NCI-H446 treated with DMSO at 0.1 percent for 48 hours (cell line): Measurements from ENCODE around the gene FKBP5.
"Not testable (repeated sequence)": the region's sequence is repeated elsewhere in the genome, so short reads cannot be mapped to it uniquely, and the experiment has no call there.

Experiments
- DNase-seq: peaks from one replicate; lab custom pipeline; 2025; lab: John Stamatoyannopoulos, UW

Gene FKBP5

GRCh38 chr6:35583893-35584688 is 104.6 kb downstream of the FKBP5 start:
- DNase-seq = peak; percentile 34

GRCh38 chr6:35582315-35582714 is 106.4 kb downstream of the FKBP5 start:
- DNase-seq = no peak

DNA sequence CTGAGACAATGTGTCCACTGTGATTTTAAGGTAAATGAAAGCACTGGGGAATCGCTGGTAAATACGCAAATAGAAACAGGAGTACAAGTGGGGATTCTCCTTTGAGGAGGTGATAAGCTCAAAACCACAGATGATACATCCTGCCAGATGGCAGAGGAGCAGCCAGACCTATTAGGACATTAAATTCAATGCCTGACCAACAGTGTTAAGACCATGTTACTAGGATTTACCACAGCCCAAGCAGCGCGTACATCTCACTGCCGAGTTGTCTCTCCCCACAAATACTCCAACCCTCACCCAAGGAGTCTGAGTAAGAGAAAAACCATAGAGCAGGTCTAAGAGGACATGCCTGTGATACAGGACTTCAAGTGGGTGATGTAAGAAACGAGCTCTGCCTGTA is 107.1 kb downstream of the FKBP5 start:
- no peak for DNase-seq

- DNase-seq = no peak
Observed at GRCh38 chr6:35580836-35581235, 107.9 kb downstream of the FKBP5 start.

- DNase-seq = no peak
Observed at GRCh38 chr6:35576682-35577081, 112.0 kb downstream of the FKBP5 start.

GRCh38 chr6:35573495-35574110 is 115.1 kb downstream of the FKBP5 start:
- no peak for DNase-seq

GRCh38 chr6:35570885-35571330 is 117.8 kb downstream of the FKBP5 start:
- not testable (repeated sequence) for DNase-seq

GRCh38 chr6:35569011-35569461 is 119.7 kb downstream of the FKBP5 start:
- DNase-seq = peak; percentile 83

DNA sequence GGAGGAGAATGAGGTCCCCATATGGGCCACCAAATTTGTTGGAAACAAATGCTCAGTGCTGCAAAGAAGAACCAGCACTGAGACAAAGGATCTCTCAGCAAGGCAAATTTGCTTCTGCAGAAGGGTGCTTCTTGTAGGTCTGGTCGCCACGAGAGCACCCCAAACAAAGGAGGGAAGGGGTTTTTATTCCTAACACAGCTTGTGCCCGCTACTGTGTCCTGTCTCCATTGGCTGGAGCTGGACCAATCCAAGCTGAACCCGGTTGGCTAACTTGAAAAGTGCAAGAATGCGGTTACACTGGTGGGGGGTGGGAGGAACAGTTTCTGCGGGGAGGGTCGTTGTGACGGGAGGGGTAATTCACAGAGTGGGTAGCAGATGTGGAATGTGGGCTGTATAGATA is 121.9 kb downstream of the FKBP5 start:
- no peak for DNase-seq

DNA sequence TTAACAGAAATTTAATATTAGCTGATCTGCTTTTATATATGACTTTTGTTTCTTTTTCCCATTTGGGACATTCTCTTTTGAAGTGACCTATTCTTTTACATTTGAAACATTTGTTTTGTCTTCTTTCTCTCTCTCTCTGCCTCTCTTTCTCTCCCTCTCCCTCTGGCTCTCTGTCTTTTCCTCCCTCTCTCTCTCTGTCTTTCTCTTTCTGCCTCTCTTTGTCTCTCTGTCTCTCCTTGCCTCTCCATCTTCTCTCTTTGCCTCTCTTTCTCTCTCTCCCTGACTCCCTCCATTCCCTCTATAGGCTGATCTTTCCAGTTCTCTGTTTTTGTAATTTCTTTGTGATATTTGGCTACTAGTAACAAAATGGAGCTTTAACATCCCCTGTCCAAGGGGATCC is 124.0 kb downstream of the FKBP5 start:
- DNase-seq = no peak

DNA sequence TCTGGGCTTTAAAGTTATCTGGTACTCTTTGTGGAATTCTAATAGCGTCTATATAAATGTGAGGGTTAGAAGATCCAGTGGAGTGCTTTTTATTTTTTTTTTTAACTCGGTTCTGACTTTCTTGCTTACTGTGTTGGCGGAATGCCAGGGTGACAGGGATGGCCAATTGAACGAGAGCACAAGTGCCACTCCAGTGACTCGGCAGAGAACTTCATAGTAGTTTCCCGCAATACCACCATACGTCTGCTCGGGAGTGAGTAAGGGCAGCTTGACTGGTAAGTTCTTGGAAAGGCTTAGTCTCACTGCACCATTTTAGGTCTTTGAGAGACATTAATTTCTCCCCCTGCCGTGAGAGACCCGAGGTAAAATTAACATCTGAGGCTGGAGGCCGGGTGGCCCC is 126.7 kb downstream of the FKBP5 start:
- no peak for DNase-seq

DNA sequence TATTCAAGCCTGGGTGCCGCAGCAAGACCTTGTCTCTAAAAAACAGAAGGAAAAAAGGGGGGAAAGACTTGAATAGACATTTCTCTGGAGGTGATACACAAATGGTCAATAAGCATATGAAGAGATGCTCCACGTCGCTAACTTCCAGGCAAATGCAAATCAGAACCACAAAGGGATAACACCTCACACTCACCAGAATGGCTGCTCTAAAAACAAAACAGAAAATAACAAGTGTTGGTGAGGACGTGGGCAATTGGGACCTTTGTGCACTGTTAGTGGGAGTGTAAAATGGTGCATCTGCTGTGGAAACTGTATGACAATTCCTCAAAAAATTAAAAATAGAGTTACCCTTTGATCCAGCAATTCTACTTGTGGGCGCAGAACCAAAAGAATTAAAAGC is 127.6 kb downstream of the FKBP5 start:
- no peak for DNase-seq

DNA sequence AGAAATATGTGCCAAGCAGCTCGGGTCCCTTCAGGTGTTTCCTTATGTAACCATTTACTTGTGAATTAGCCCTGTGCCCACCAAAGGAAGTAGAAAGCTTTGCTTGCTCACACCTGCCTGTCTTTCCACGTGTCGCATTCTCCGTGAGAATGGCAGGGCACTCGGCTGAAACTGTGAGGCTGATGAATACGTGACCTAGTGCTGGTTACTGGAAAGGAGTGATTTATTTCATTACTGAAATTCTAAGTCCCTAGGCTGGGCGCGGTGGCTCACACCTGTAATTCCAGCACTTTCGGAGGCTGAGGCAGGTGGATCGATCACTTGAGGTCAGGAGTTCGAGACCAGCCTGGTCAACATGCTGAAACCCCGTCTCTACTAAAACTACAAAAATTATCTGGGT is 130.1 kb downstream of the FKBP5 start:
- DNase-seq = no peak

DNA sequence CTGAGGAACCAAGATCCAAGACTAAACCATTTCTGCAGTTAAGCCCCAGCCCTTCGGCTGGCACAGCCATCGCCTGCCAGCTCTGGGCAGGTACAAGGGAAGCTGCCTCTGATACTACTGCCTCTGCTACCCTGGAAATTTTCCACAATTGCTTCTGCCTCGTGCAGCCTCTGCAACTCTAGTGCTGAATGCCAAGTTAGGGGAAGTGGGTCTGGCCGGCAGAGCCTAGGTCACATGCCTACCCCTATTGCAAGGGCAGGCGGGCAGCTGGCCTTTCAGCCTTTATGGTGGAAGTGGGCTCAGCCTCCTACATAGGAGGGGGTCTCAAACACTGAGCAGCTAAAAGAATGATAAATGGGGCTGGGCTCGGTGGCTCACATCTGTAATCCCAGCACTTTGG is 131.5 kb downstream of the FKBP5 start:
- DNase-seq = no peak

GRCh38 chr6:35554811-35555210 is 133.9 kb downstream of the FKBP5 start:
- no peak for DNase-seq

DNA sequence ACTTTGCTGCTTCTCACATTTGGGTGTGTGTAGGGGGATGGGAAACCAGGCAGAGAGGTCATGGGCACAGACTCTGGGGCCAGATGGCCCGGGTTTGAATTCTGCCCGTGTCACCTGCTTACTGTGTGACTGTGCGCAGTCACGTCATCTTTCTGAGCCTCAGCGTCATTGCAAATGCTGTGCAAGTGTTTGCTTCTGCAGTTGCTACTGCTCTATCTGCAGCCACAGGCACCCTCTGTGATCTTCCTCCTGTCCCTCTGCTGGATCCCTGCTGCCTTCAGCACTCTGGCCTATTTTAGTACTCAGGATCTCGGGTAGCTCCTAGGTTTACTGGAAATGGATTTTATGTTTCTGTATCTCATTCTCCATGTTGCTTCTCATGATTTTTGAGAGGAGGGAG is 135.4 kb downstream of the FKBP5 start:
- no peak for DNase-seq

DNA sequence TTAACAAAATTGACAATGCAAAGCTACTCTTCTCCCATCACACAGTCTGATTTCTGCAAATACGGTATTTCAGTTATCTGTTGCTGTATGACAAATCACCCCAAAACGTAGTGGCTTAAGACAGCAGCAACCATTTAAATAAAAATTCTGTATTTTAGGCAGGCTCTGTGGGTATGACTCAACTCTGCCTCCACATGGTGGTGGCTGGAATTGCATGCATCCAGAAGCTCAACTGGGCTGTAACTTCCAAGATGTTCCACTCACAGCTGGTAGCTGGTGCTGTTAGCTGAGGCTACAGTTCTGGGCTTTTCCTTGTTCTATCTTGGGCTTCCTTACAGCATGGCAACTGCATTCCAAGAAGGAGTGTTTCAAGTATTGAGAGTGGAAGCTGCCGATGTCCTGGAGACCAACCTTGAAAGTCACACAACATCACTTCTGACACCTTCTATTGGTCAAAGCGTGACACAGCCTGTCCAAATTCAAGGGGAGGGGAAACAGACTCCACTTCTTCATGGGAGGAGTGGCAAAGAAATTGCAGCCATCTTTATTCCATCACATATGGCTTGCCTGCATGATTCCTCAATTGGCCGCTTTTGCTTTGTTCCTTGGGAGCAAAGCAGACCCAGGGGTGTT is 136.3 kb downstream of the FKBP5 start:
- DNase-seq = no peak

DNA sequence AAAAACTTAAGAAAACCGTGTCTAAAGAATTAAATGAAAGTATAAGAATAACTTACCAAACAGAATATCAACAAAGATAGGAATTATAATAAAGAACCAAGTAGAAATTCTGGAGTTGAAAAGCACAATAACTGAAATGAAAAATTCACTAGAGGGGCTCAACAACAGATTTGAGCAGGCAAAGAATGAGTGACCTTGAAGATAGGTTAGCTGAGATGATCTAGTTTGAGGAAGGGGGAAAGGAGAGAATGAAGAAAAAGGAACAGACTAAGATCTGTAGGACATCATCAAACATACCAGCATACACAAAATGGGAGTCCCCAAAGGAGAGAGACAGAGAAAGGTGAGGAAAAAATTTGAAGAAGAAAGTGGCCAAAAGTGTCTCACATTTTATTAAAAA is 138.3 kb downstream of the FKBP5 start:
- no peak for DNase-seq

DNA sequence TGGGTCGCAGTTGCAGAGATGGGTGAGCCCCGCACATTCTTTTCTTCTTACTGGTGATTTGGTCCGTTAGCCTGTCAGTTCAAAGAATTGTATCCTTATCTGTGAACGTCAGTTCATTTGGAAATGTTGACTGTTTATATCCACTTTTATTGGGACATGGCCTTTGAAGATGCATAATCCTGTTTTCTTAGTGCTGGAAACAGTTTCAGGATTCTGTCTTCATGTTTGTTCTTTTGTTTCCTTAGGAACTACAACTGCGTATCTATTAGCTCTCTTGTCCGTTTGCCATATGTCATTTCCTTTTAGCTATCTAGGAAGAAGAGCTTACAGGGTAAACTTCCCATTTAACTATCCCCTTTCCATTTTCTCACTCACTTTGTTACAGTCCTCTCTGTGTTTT is 141.0 kb downstream of the FKBP5 start:
- DNase-seq = no peak

DNA sequence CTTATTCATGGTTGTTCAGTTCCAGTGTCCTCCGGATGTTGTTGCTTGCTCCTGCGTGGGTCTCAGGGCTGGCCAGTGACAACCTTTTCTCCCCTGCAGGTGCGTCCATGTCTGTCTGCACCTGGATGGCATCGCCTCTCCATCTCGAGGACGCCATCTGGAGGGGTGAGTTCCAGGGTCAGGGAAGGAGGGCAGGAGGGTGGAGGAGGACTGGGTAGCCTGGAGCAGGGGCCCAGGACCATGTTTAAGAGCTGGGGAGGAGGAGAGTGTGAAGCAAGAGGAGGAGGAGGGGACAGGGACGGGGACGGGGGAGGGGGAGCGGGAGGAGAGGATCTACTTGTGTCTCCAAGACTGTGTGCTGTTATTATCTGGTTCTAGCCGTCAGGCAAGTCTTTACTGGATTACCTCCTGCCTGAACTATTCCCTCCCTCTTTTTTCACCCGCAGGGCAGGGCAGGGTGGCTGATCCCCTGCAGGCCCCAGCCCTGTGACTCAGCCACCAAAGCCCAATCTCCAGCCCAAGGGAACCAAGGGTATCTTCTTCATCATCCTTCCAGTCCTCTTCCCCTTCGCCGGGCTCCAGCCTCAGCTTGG is 143.8 kb downstream of the FKBP5 start:
- DNase-seq = no peak

DNA sequence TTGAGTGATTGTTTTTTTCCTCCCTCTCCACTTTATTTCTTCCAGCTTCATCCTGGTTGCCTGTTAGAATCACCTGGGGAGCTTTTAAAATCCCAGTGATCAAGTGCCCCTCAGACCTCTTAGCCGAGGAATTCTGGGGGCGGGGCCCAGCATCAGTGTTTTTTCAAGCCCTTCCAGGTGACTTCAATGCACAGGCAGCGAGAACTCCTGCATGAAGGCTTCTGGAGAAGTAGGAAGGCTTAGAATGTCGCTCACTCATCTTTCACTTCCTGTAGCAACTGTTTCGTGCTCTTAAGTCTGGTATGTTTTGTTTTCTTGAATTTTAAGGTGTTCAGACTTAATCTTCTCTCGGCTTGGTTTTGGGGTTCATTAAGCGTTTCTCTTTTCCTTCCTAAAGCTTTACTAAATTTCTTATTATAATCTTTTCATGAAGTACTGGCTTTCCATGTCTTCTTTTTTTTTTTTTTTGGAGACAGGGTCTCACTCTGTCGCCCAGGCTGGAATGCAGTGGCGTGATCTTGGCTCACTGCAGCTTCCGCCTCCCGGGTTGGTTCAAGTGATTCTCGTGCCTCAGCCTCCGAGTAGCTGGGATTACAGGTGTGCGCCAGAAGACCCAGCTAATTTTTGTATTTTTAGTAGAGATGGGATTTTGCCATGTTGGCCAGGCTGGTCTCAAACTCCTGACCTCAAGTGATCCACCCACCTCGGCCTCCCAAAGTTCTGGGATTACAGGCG is 145.1 kb downstream of the FKBP5 start:
- DNase-seq = no peak

GRCh38 chr6:35541836-35542235 is 146.9 kb downstream of the FKBP5 start:
- DNase-seq = no peak
